Smooth muscle cell (in vitro differentiated cells): ENCODE measurements around the gene CCDC183. TPM values are rescaled to one million over a fixed set of nuclear protein-coding genes. Genes with fewer than 3 reads are reported as not detected.

Source experiments
- DNase-seq: peaks from one replicate; lab custom pipeline; 2025; ENCODE audit not compliant: unreplicated experiment; lab: John Stamatoyannopoulos, UW
- H2AFZ ChIP-seq: fragments of 200-600 bp; sonication (generic); 2 replicates; pipeline ENCODE4 v1.6.0; 2016; ENCODE audit warnings: antibody characterized with exemption, low read depth, mild to moderate bottlenecking
- H3F3A ChIP-seq: fragments of 200-600 bp; sonication (generic); 2 replicates; pipeline ENCODE4 v1.6.0; 2017; ENCODE audit warnings: antibody characterized with exemption, low read depth
- H3K27ac ChIP-seq: fragments of 200-600 bp; sonication (generic); 2 replicates; pipeline ENCODE4 v1.5.1; 2016; ENCODE audit warnings: low read depth, mild to moderate bottlenecking
- H3K27me3 ChIP-seq: fragments of 200-600 bp; sonication (generic); 2 replicates; pipeline ENCODE4 v1.6.1; 2016; ENCODE audit warnings: low read depth, mild to moderate bottlenecking
- H3K36me3 ChIP-seq: fragments of 200-600 bp; sonication (generic); 2 replicates; pipeline ENCODE4 v1.5.1; 2016; ENCODE audit warnings: low read depth
- H3K4me1 ChIP-seq: fragments of 200-600 bp; sonication (generic); 2 replicates; pipeline ENCODE4 v1.5.1; 2016; ENCODE audit warnings: low read depth
- H3K4me2 ChIP-seq: fragments of 200-600 bp; sonication (generic); 2 replicates; pipeline ENCODE4 v1.6.0; 2016; ENCODE audit warnings: mild to moderate bottlenecking
- H3K4me3 ChIP-seq: fragments of 200-600 bp; sonication (generic); 2 replicates; pipeline ENCODE4 v1.5.1; 2016; ENCODE audit warnings: mild to moderate bottlenecking
- H3K79me2 ChIP-seq: fragments of 200-600 bp; sonication (generic); 2 replicates; pipeline ENCODE4 v1.6.0; 2016; ENCODE audit warnings: low read depth, mild to moderate bottlenecking
- H3K9ac ChIP-seq: fragments of 200-600 bp; sonication (generic); 2 replicates; pipeline ENCODE4 v1.6.0; 2016; ENCODE audit warnings: low read depth
- H3K9me3 ChIP-seq: fragments of 200-600 bp; sonication (generic); replicated peaks from 2 replicates; pipeline ENCODE4 v1.5.1; 2016; ENCODE audit warnings: low read depth
- H4K20me1 ChIP-seq: fragments of 200-600 bp; sonication (generic); 2 replicates; pipeline ENCODE4 v1.6.0; 2016; ENCODE audit warnings: low read depth
- WGBS: methylation state at CpG from one replicate; pipeline ENCODE4 v1.1.7; 2016; ENCODE audit warnings: low lambda C conversion rate; 5-methylcytosine and 5-hydroxymethylcytosine counted together
- polyA plus RNA-seq: library from polyadenylated mRNA; unstranded; fragments of >200 nt; fragmentation: Nextera tagmentation; extraction: Ambion mirVana; gene quantifications from 2 replicates; pipeline ENCODE4 v1.2.1, GENCODE V29; 2016
- total RNA-seq: library from RNA; depleted of rRNA; stranded (reverse); fragments of >200 nt; gene quantifications from 2 replicates; pipeline ENCODE4 v1.2.3, GENCODE V29; 2014
- TF ChIP-seq, protein P1 (sequence below): fragments of 200-600 bp; sonication (generic); IDR thresholded peaks from 2 replicates; pipeline ENCODE4 v1.5.1; 2017; ENCODE audit warnings: borderline replicate concordance, mild to moderate bottlenecking, antibody characterized with exemption; ENCODE audit not compliant: insufficient read depth, poor library complexity, severe bottlenecking

The CCDC183 gene
- total and polyA plus RNA-seq, 2 experiments from 2014 or later, result 2.0 to 3.7 TPM

DNA sequence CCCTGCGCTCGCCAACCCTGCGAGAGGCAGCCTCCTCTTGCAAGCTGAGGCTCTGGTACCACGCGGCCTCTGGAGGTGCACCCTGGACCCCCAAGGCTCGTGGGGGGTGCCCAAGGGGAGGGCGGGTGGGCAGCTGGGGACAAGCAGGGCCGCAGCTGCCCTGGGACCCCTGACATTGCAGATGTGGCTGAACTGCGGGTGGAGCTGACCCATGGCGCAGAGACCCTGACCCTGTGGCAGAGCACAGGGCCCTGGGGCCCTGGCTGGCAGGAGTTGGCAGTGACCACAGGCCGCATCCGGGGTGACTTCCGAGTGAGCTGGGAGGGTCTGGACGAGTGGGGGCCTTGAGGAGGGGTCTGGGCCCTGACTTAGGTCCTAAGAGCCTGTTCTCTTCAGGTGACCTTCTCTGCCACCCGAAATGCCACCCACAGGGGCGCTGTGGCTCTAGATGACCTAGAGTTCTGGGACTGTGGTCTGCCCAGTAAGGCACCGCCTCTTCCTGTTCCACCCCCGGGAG is 57.5 kb downstream of the CCDC183 start:
- H3K27me3 ChIP-seq, result no peaks in the 10 kb centered on the region
- no peak for DNase-seq
- no peak overlapping the region for H2AFZ ChIP-seq
- H3K9me3 ChIP-seq, result no peaks in the 10 kb centered on the region
- no peak overlapping the region for H3K9ac ChIP-seq
- peaks cover 20% of the 10 kb centered on the region for H4K20me1 ChIP-seq
- peaks cover 14% of the 10 kb centered on the region for H3K79me2 ChIP-seq
- WGBS, result 96% methylated on average over 16 of the region's 18 CpGs
- H3K4me3 ChIP-seq, result no peak overlapping the region
- H3K36me3 ChIP-seq, result no peaks in the 10 kb centered on the region
- H3K4me2 ChIP-seq, result no peak overlapping the region
- peaks cover 8% of the 10 kb centered on the region for H3K4me1 ChIP-seq
- H3K27ac ChIP-seq, result no peak overlapping the region
- TF ChIP-seq, protein P1, sequence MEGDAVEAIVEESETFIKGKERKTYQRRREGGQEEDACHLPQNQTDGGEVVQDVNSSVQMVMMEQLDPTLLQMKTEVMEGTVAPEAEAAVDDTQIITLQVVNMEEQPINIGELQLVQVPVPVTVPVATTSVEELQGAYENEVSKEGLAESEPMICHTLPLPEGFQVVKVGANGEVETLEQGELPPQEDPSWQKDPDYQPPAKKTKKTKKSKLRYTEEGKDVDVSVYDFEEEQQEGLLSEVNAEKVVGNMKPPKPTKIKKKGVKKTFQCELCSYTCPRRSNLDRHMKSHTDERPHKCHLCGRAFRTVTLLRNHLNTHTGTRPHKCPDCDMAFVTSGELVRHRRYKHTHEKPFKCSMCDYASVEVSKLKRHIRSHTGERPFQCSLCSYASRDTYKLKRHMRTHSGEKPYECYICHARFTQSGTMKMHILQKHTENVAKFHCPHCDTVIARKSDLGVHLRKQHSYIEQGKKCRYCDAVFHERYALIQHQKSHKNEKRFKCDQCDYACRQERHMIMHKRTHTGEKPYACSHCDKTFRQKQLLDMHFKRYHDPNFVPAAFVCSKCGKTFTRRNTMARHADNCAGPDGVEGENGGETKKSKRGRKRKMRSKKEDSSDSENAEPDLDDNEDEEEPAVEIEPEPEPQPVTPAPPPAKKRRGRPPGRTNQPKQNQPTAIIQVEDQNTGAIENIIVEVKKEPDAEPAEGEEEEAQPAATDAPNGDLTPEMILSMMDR, result no peak
- H3F3A ChIP-seq, result no peaks in the 10 kb centered on the region

DNA sequence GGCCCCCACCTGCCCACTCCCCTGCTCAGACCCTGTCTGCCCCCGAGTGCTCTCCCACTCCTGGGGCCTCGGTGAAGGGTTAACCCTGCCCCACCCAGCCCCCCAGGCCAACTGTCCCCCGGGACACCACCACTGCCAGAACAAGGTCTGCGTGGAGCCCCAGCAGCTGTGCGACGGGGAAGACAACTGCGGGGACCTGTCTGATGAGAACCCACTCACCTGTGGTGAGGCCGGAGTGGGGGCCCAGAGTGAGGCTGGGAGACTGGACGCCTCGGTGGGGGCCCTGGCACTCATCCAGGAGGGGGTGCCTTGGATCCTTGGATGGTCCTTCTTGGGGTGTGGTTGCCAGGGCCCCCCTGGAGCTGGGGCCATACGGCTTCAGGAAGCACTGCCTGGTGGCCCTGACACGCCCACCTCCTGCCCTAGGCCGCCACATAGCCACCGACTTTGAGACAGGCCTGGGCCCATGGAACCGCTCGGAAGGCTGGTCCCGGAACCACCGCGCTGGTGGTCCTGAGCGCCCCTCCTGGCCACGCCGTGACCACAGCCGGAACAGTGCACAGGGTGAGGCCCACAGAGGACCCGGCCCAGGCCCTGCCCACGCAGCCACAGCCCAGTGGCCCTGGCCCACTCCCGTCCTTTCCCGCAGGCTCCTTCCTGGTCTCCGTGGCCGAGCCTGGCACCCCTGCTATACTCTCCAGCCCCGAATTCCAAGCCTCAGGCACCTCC is 58.1 kb downstream of the CCDC183 start:
- Histone ChIP-seq H3K9ac (no peak overlapping the region), H3F3A (no peaks in the 10 kb centered on the region), H4K20me1 (peaks cover 26% of the 10 kb centered on the region), H3K27me3 (no peaks in the 10 kb centered on the region), H3K4me1 (peaks cover 8% of the 10 kb centered on the region), H3K79me2 (peaks cover 14% of the 10 kb centered on the region), H3K27ac (no peak overlapping the region), H3K4me3 (no peak overlapping the region), H3K4me2 (no peak overlapping the region), H3K36me3 (no peaks in the 10 kb centered on the region), H3K9me3 (no peaks in the 10 kb centered on the region), H2AFZ (no peak overlapping the region)
- TF ChIP-seq, protein P1, result no peak
- 90% methylated on average over 28 of the region's 30 CpGs for WGBS
- no peak for DNase-seq

DNA sequence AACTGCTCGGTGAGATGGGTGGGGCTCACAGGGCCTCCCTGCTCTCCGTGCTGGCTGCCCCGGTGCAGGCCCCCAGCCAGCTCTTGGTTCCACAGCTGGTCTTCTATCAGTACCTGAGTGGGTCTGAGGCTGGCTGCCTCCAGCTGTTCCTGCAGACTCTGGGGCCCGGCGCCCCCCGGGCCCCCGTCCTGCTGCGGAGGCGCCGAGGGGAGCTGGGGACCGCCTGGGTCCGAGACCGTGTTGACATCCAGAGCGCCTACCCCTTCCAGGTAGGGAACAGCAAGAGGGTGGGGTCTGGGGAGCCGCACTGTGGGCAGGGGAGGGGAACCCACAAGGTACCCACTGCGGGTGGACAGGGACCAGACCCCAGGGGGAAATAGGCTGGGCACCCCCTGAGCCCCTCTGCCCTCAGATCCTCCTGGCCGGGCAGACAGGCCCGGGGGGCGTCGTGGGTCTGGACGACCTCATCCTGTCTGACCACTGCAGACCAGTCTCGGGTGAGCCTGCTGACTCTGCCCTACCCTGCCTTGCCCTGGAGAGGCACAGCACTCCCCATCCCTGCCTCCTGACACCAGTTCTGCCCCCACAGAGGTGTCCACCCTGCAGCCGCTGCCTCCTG is 58.8 kb downstream of the CCDC183 start:
- no peaks in the 10 kb centered on the region for H3K9me3 ChIP-seq
- H3K27ac ChIP-seq, result no peak overlapping the region
- H3K79me2 ChIP-seq, result peaks cover 11% of the 10 kb centered on the region
- no peak overlapping the region for H3K4me3 ChIP-seq
- no peak overlapping the region for H2AFZ ChIP-seq
- no peaks in the 10 kb centered on the region for H3K27me3 ChIP-seq
- TF ChIP-seq, protein P1, result no peak
- WGBS, result 91% methylated on average over 22 of the region's 23 CpGs
- no peaks in the 10 kb centered on the region for H3F3A ChIP-seq
- H3K36me3 ChIP-seq, result no peaks in the 10 kb centered on the region
- peaks cover 4% of the 10 kb centered on the region for H3K4me1 ChIP-seq
- no peak overlapping the region for H3K9ac ChIP-seq
- H4K20me1 ChIP-seq, result peaks cover 26% of the 10 kb centered on the region
- no peak for DNase-seq
- H3K4me2 ChIP-seq, result no peak overlapping the region
